Measurements from ENCODE around the gene MCF2L.

The MCF2L gene

DNA sequence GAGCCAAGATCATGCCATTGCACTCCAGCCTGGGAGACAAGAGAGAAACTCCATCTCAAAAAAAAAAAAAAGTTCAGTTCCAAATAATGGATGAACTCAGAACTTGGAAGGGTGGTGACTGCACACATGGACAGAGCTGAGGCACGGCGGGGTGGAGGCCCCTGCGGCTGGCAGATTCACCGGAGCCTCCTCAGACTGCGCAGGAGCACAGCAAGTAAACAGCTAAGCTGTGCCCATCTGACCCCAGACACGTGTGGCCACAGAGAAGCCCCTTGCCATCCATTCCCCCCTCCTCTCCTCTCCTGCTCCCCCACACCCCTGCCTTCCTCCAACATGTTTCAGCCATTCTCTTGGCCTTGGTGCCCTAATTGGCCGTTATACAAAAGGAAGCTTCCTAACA is 173.9 kb downstream of the MCF2L start:
- Histone ChIP-seq H3K4me2 (ENCODE audit: low read length) (no peak overlapping the region), H3K36me3 (replicated peaks; ENCODE audit: low read depth, low read length) (no peaks in the 10 kb centered on the region), H3K4me1 (ENCODE audit: low read length) (no peaks in the 10 kb centered on the region), H2AFZ (ENCODE audit: low read depth, low read length) (no peak overlapping the region), H3K79me2 (ENCODE audit: low read length) (no peaks in the 10 kb centered on the region), H3K4me3 (ENCODE audit: low read length) (no peak overlapping the region), H4K20me1 (ENCODE audit: insufficient read depth, low read length) (no peaks in the 10 kb centered on the region), H3K27ac (ENCODE audit: low read length) (no peak overlapping the region), H3K27me3 (ENCODE audit: low read depth, low read length) (peaks cover 8% of the 10 kb centered on the region; the same call in 1 of the 2 replicates), H3K9ac (ENCODE audit: low read length) (no peak overlapping the region), H3K9me3 (ENCODE audit: insufficient read depth, low read length) (no peaks in the 10 kb centered on the region; the same call in 1 of the 2 replicates)
- TF ChIP-seq EZH2phosphoT487 (IDR thresholded peaks at IDR 0.05; ENCODE audit: low read depth), result no peak
- TF ChIP-seq, protein P1, sequence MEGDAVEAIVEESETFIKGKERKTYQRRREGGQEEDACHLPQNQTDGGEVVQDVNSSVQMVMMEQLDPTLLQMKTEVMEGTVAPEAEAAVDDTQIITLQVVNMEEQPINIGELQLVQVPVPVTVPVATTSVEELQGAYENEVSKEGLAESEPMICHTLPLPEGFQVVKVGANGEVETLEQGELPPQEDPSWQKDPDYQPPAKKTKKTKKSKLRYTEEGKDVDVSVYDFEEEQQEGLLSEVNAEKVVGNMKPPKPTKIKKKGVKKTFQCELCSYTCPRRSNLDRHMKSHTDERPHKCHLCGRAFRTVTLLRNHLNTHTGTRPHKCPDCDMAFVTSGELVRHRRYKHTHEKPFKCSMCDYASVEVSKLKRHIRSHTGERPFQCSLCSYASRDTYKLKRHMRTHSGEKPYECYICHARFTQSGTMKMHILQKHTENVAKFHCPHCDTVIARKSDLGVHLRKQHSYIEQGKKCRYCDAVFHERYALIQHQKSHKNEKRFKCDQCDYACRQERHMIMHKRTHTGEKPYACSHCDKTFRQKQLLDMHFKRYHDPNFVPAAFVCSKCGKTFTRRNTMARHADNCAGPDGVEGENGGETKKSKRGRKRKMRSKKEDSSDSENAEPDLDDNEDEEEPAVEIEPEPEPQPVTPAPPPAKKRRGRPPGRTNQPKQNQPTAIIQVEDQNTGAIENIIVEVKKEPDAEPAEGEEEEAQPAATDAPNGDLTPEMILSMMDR (IDR thresholded peaks at IDR 0.05; ENCODE audit: low read depth, low read length), result no peak

GRCh38 chr13:113143466-113144254 is 174.6 kb downstream of the MCF2L start:
- H3K4me2 ChIP-seq (ENCODE audit: low read length), result no peak overlapping the region
- no peak overlapping the region for H3K27ac ChIP-seq (ENCODE audit: low read length)
- H3K27me3 ChIP-seq (ENCODE audit: low read depth, low read length), result peaks cover 8% of the 10 kb centered on the region; the same call in 1 of the 2 replicates
- H3K9ac ChIP-seq (ENCODE audit: low read length), result no peak overlapping the region
- no peak overlapping the region for H3K4me3 ChIP-seq (ENCODE audit: low read length)
- H3K36me3 ChIP-seq (replicated peaks; ENCODE audit: low read depth, low read length), result no peaks in the 10 kb centered on the region
- no peaks in the 10 kb centered on the region for H3K4me1 ChIP-seq (ENCODE audit: low read length)
- H3K9me3 ChIP-seq (ENCODE audit: insufficient read depth, low read length), result no peaks in the 10 kb centered on the region; the same call in 1 of the 2 replicates
- TF ChIP-seq, protein P1 (IDR thresholded peaks at IDR 0.05; ENCODE audit: low read depth, low read length), result no peak
- no peak for TF ChIP-seq EZH2phosphoT487 (IDR thresholded peaks at IDR 0.05; ENCODE audit: low read depth)
- H3K79me2 ChIP-seq (ENCODE audit: low read length), result no peaks in the 10 kb centered on the region
- H2AFZ ChIP-seq (ENCODE audit: low read depth, low read length), result no peak overlapping the region
- no peaks in the 10 kb centered on the region for H4K20me1 ChIP-seq (ENCODE audit: insufficient read depth, low read length)

- Histone ChIP-seq H3K9me3 (ENCODE audit: insufficient read depth, low read length) (no peaks in the 10 kb centered on the region; the same call in 1 of the 2 replicates), H2AFZ (ENCODE audit: low read depth, low read length) (no peak overlapping the region), H3K4me3 (ENCODE audit: low read length) (no peak overlapping the region), H3K27ac (ENCODE audit: low read length) (no peak overlapping the region), H3K4me2 (ENCODE audit: low read length) (no peak overlapping the region), H3K27me3 (ENCODE audit: low read depth, low read length) (peaks cover 8% of the 10 kb centered on the region; the same call in 1 of the 2 replicates), H3K79me2 (ENCODE audit: low read length) (no peaks in the 10 kb centered on the region), H4K20me1 (ENCODE audit: insufficient read depth, low read length) (no peaks in the 10 kb centered on the region), H3K4me1 (ENCODE audit: low read length) (no peaks in the 10 kb centered on the region), H3K36me3 (replicated peaks; ENCODE audit: low read depth, low read length) (no peaks in the 10 kb centered on the region), H3K9ac (ENCODE audit: low read length) (no peak overlapping the region)
- TF ChIP-seq, protein P1 (IDR thresholded peaks at IDR 0.05; ENCODE audit: low read depth, low read length), result no peak
- no peak for TF ChIP-seq EZH2phosphoT487 (IDR thresholded peaks at IDR 0.05; ENCODE audit: low read depth)
Measured at GRCh38 chr13:113144255-113144629, 175.2 kb downstream of the MCF2L start.

DNA sequence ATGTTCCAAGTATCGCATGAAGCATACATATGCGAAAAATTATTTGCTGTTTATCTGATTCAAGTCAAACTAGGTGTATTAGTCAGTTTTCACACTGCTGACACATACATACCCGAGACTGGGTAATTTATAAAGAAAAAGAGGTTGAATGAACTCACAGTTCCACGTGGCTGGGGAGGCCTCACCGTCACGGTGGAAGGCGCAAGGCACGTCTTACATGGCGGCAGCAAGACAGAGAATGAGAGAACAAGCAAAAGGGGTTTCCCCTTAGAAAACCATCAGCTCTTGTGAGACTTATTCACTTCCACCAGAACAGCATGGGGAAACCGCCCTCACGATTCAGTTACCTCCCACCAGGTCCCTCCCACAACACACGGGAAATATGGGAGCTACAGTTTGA is 176.5 kb downstream of the MCF2L start:
- TF ChIP-seq, protein P1 (IDR thresholded peaks at IDR 0.05; ENCODE audit: low read depth, low read length), result no peak
- no peak for TF ChIP-seq EZH2phosphoT487 (IDR thresholded peaks at IDR 0.05; ENCODE audit: low read depth)
- Histone ChIP-seq H2AFZ (ENCODE audit: low read depth, low read length) (no peak overlapping the region), H3K27me3 (ENCODE audit: low read depth, low read length) (peaks cover 8% of the 10 kb centered on the region; the same call in 1 of the 2 replicates), H3K9ac (ENCODE audit: low read length) (no peak overlapping the region), H3K36me3 (replicated peaks; ENCODE audit: low read depth, low read length) (no peaks in the 10 kb centered on the region), H3K4me2 (ENCODE audit: low read length) (no peak overlapping the region), H3K79me2 (ENCODE audit: low read length) (no peaks in the 10 kb centered on the region), H3K4me1 (ENCODE audit: low read length) (no peaks in the 10 kb centered on the region), H3K4me3 (ENCODE audit: low read length) (no peak overlapping the region), H3K9me3 (ENCODE audit: insufficient read depth, low read length) (no peaks in the 10 kb centered on the region; the same call in 1 of the 2 replicates), H4K20me1 (ENCODE audit: insufficient read depth, low read length) (no peaks in the 10 kb centered on the region), H3K27ac (ENCODE audit: low read length) (no peak overlapping the region)

Measured in OCI-LY3 (cell line).